Hindlimb muscle (tissue), 1 donor: Measurements from ENCODE around the gene ZBTB37. TPM values are rescaled to one million over a fixed set of nuclear protein-coding genes. Genes with fewer than 3 reads are reported as not detected.
"Not testable (repeated sequence)": the region's sequence is repeated elsewhere in the genome, so short reads cannot be mapped to it uniquely, and the experiment has no call there.

Experiments used
- DNase-seq: peaks from one replicate; pipeline ENCODE4 v3.0.0-alpha.2; 2013
- polyA plus RNA-seq: library from polyadenylated mRNA; unstranded; fragments of 120-200 nt; gene quantifications from one replicate; pipeline ENCODE4 v1.2.1, GENCODE V29; 2013; ENCODE audit not compliant: insufficient read length

ZBTB37 gene
- polyA plus RNA-seq: 6.1 TPM

- no peak for DNase-seq
Observed at GRCh38 chr1:173868266-173869020, at the start of gene ZBTB37. Gene ZBTB37 (plus strand): TSS chr1:173868380. CDS start chr1:173870226, 1,846 bp downstream.

- DNase-seq: no peak
Observed at GRCh38 chr1:173818459-173818858, 49.7 kb upstream of the ZBTB37 start.

GRCh38 chr1:173821680-173822079 is 46.5 kb upstream of the ZBTB37 start:
- DNase-seq: no peak

GRCh38 chr1:173823781-173824314 is 44.3 kb upstream of the ZBTB37 start:
- no peak for DNase-seq

- peak; percentile 98 for DNase-seq
Observed at GRCh38 chr1:173824315-173825081, 43.7 kb upstream of the ZBTB37 start, which contains the start of the genes CENPL and DARS2. Gene CENPL (minus strand): TSS chr1:173824883. CDS start chr1:173811299, 13,584 bp downstream. Gene DARS2 (plus strand): TSS chr1:173824673. CDS start chr1:173825230, 557 bp downstream.

- no peak for DNase-seq
Observed at GRCh38 chr1:173827611-173828010, 40.6 kb upstream of the ZBTB37 start.

GRCh38 chr1:173832748-173833147 is 35.4 kb upstream of the ZBTB37 start:
- DNase-seq: no peak

- no peak for DNase-seq
Observed at GRCh38 chr1:173852105-173852504, 16.1 kb upstream of the ZBTB37 start.

GRCh38 chr1:173853074-173853473 is 15.1 kb upstream of the ZBTB37 start:
- no peak for DNase-seq

- no peak for DNase-seq
Observed at GRCh38 chr1:173856014-173856413, 12.2 kb upstream of the ZBTB37 start.

- DNase-seq: no peak
Observed at GRCh38 chr1:173856903-173857302, 11.3 kb upstream of the ZBTB37 start.

- DNase-seq: no peak
Observed at GRCh38 chr1:173857363-173857917, 10.7 kb upstream of the ZBTB37 start.

- not testable (repeated sequence) for DNase-seq
Observed at GRCh38 chr1:173859547-173859946, 8.6 kb upstream of the ZBTB37 start.

- DNase-seq: no peak
Observed at GRCh38 chr1:173860065-173860464, 8.1 kb upstream of the ZBTB37 start.

GRCh38 chr1:173861731-173862145 is 6.4 kb upstream of the ZBTB37 start:
- no peak for DNase-seq

- DNase-seq: not testable (repeated sequence)
Observed at GRCh38 chr1:173862146-173862768, 5.9 kb upstream of the ZBTB37 start.

GRCh38 chr1:173862769-173863223 is 5.4 kb upstream of the ZBTB37 start:
- DNase-seq: no peak

- DNase-seq: no peak
Observed at GRCh38 chr1:173863224-173864161, 4.7 kb upstream of the ZBTB37 start.

GRCh38 chr1:173864179-173864867 is 3.9 kb upstream of the ZBTB37 start:
- no peak for DNase-seq

GRCh38 chr1:173865468-173866164 is 2.6 kb upstream of the ZBTB37 start:
- DNase-seq: no peak
